Measurements from ENCODE around the gene USP4. TPM values are rescaled to one million over a fixed set of nuclear protein-coding genes. Genes with fewer than 3 reads are reported as not detected.

The USP4 gene
- total RNA-seq, 1 experiment from 2014 or later: 37.8 TPM

- H3K4me3 Mint-ChIP-seq (ENCODE audit: unreplicated experiment): no peak overlapping the region
- no peaks in the 10 kb centered on the region for H3K36me3 ChIP-seq (ENCODE audit: control insufficient read depth, insufficient read depth, low read length)
- no TSS peak for BruUV-seq (replicated peaks)
- H3K9me3 Mint-ChIP-seq (ENCODE audit: unreplicated experiment): no peaks in the 10 kb centered on the region
- no peaks in the 10 kb centered on the region for H3K27me3 Mint-ChIP-seq (ENCODE audit: insufficient read depth, unreplicated experiment)
- no peaks in the 10 kb centered on the region for H3K36me3 Mint-ChIP-seq (ENCODE audit: insufficient read depth, unreplicated experiment)
- ChIA-PET CTCF (no interaction called here), POLR2A (interaction anchor here (1.0 kb wide), 1 partner anchor 10 kb away, joined by 3 read pairs; no protein-coding TSS in a partner anchor)
- no peak overlapping the region for H3K27ac Mint-ChIP-seq (ENCODE audit: unreplicated experiment)
- H3K9me3 ChIP-seq: no peaks in the 10 kb centered on the region
- no peak overlapping the region for H3K4me3 ChIP-seq (ENCODE audit: low read depth, low read length)
- H3K4me1 ChIP-seq: no peaks in the 10 kb centered on the region
- intact Hi-C loops (cut with micrococcal nuclease; ENCODE audit: unreplicated experiment): loop anchor here (10.0 kb wide), 1 partner anchor 81 kb away; the partner anchor contains the start of gene KLHDC8B
- no peaks in the 10 kb centered on the region for H3K4me1 Mint-ChIP-seq (ENCODE audit: low read depth, unreplicated experiment)
- H3K27me3 ChIP-seq (replicated peaks; ENCODE audit: control insufficient read depth, insufficient read depth, low read length): no peaks in the 10 kb centered on the region
- peak in 1 of 2 experiments; percentile 8 for DNase-seq
- TF ChIP-seq CTCF (IDR thresholded peaks at IDR 0.05; ENCODE audit: insufficient read depth in 1 of 2, low read depth in 1 of 2, low read length in 1 of 2, severe bottlenecking in 1 of 2, unreplicated experiment in 1 of 2): no peak
Measured at GRCh38 chr3:49255718-49256511, 83.9 kb downstream of the USP4 start.

- H3K4me3 ChIP-seq (ENCODE audit: low read depth, low read length): no peak overlapping the region
Measured at GRCh38 chr3:49255112-49255511, 84.7 kb downstream of the USP4 start.

GRCh38 chr3:49253512-49253911, 86.3 kb downstream of the USP4 start:
- Histone ChIP-seq H3K4me1 (no peaks in the 10 kb centered on the region), H3K36me3 (ENCODE audit: control insufficient read depth, insufficient read depth, low read length) (no peaks in the 10 kb centered on the region), H3K27me3 (replicated peaks; ENCODE audit: control insufficient read depth, insufficient read depth, low read length) (no peaks in the 10 kb centered on the region), H3K4me3 (ENCODE audit: low read depth, low read length) (no peak overlapping the region), H3K9me3 (no peaks in the 10 kb centered on the region)
- Mint-ChIP-seq H3K4me3 (ENCODE audit: unreplicated experiment) (no peak overlapping the region), H3K36me3 (ENCODE audit: insufficient read depth, unreplicated experiment) (no peaks in the 10 kb centered on the region), H3K27ac (ENCODE audit: unreplicated experiment) (no peak overlapping the region), H3K4me1 (ENCODE audit: low read depth, unreplicated experiment) (no peaks in the 10 kb centered on the region), H3K27me3 (ENCODE audit: insufficient read depth, unreplicated experiment) (no peaks in the 10 kb centered on the region), H3K9me3 (ENCODE audit: unreplicated experiment) (no peaks in the 10 kb centered on the region)
- no peak for DNase-seq
- ChIA-PET POLR2A (no interaction called here), CTCF (no interaction called here)
- no peak for TF ChIP-seq CTCF (IDR thresholded peaks at IDR 0.05; ENCODE audit: insufficient read depth in 1 of 2, low read depth in 1 of 2, low read length in 1 of 2, severe bottlenecking in 1 of 2, unreplicated experiment in 1 of 2)
- intact Hi-C loops (cut with micrococcal nuclease; ENCODE audit: unreplicated experiment): loop anchor here (10.0 kb wide), 1 partner anchor 79 kb away; the partner anchor contains the start of gene KLHDC8B
- no TSS peak for BruUV-seq (replicated peaks)

More at GRCh38 chr3:49255112-49255511, 84.7 kb downstream of the USP4 start:
- Mint-ChIP-seq H3K36me3 (ENCODE audit: insufficient read depth, unreplicated experiment) (no peaks in the 10 kb centered on the region), H3K27ac (ENCODE audit: unreplicated experiment) (no peak overlapping the region), H3K4me3 (ENCODE audit: unreplicated experiment) (no peak overlapping the region), H3K4me1 (ENCODE audit: low read depth, unreplicated experiment) (no peaks in the 10 kb centered on the region), H3K27me3 (ENCODE audit: insufficient read depth, unreplicated experiment) (no peaks in the 10 kb centered on the region), H3K9me3 (ENCODE audit: unreplicated experiment) (no peaks in the 10 kb centered on the region)
- TF ChIP-seq CTCF (IDR thresholded peaks at IDR 0.05; ENCODE audit: insufficient read depth in 1 of 2, low read depth in 1 of 2, low read length in 1 of 2, severe bottlenecking in 1 of 2, unreplicated experiment in 1 of 2): no peak
- Histone ChIP-seq H3K27me3 (replicated peaks; ENCODE audit: control insufficient read depth, insufficient read depth, low read length) (no peaks in the 10 kb centered on the region), H3K9me3 (no peaks in the 10 kb centered on the region), H3K4me1 (no peaks in the 10 kb centered on the region), H3K36me3 (ENCODE audit: control insufficient read depth, insufficient read depth, low read length) (no peaks in the 10 kb centered on the region)
- no TSS peak for BruUV-seq (replicated peaks)
- CTCF ChIA-PET: no interaction called here
- POLR2A ChIA-PET: interaction anchor here (0.6 kb wide), 1 partner anchor 54 kb away, joined by 3 read pairs; no protein-coding TSS in a partner anchor
- intact Hi-C loops (cut with micrococcal nuclease; ENCODE audit: unreplicated experiment): loop anchor here (10.0 kb wide), 1 partner anchor 80 kb away; the partner anchor contains the start of gene KLHDC8B
- DNase-seq: no peak
